Osteoblast (primary cell): Measurements from ENCODE around the gene RANBP1. TPM values are rescaled to one million over a fixed set of nuclear protein-coding genes. Genes with fewer than 3 reads are reported as not detected.
"Not testable (repeated sequence)": the region's sequence is repeated elsewhere in the genome, so short reads cannot be mapped to it uniquely, and the experiment has no call there.

Experiments used
- DNase-seq: peaks from one replicate; pipeline ENCODE4 v3.0.0; 2011; ENCODE audit warnings: low spot score, mixed read lengths; ENCODE audit not compliant: insufficient read length; ENCODE audit errors: missing footprints
- H2AFZ ChIP-seq: 2 replicates; pipeline ENCODE4 v1.6.0; 2011; ENCODE audit warnings: mild to moderate bottlenecking, low read length
- H3K27ac ChIP-seq: 2 replicates; pipeline ENCODE4 v1.5.1; 2011; ENCODE audit warnings: mild to moderate bottlenecking, low read depth, low read length, moderate library complexity
- H3K27me3 ChIP-seq: 2 replicates; pipeline ENCODE4 v1.6.0; 2012; ENCODE audit warnings: mild to moderate bottlenecking, control low read depth, inconsistent platforms, low read length, moderate library complexity; ENCODE audit not compliant: insufficient read depth
- H3K36me3 ChIP-seq: 2 replicates; pipeline ENCODE4 v1.5.1; 2011; ENCODE audit warnings: mild to moderate bottlenecking, low read length, control low read depth, moderate library complexity; ENCODE audit not compliant: insufficient read depth
- H3K4me1 ChIP-seq: 2 replicates; pipeline ENCODE4 v1.5.1; 2011; ENCODE audit warnings: mild to moderate bottlenecking, low read length, control low read depth, moderate library complexity; ENCODE audit not compliant: insufficient read depth
- H3K4me2 ChIP-seq: 2 replicates; pipeline ENCODE4 v1.6.0; 2011; ENCODE audit warnings: mild to moderate bottlenecking, low read length; ENCODE audit not compliant: insufficient read depth
- H3K4me3 ChIP-seq: fragments of 200-600 bp; sonication (generic); 3 replicates; pipeline ENCODE4 v1.5.1; 2012; ENCODE audit warnings: mild to moderate bottlenecking, low read length, inconsistent platforms; ENCODE audit not compliant: insufficient read depth
- H3K79me2 ChIP-seq: 2 replicates; pipeline ENCODE4 v1.6.0; 2012; ENCODE audit warnings: mild to moderate bottlenecking, low read length, control low read depth, inconsistent platforms; ENCODE audit not compliant: insufficient read depth
- H3K9me3 ChIP-seq: 2 replicates; pipeline ENCODE4 v1.5.1; 2011; ENCODE audit warnings: low read depth, low read length, control low read depth
- H4K20me1 ChIP-seq: 2 replicates; pipeline ENCODE4 v1.6.0; 2012; ENCODE audit warnings: mild to moderate bottlenecking, low read length, control low read depth; ENCODE audit not compliant: insufficient read depth
- total RNA-seq: library from RNA; depleted of rRNA; stranded (reverse); fragments of >200 nt; gene quantifications from 2 replicates; pipeline ENCODE4 v1.2.3, GENCODE V29; 2012
- TF ChIP-seq, protein P1 (sequence below): IDR thresholded peaks from 2 replicates; pipeline ENCODE4 v1.5.1; 2011; ENCODE audit warnings: mild to moderate bottlenecking, low read depth, low read length, moderate library complexity; ENCODE audit errors: extremely low read depth

The RANBP1 gene
- total RNA-seq, result 78.4 and 85.8 TPM in 2 replicates

GRCh38 chr22:20115691-20116375 is at the start of gene RANBP1:
Gene RANBP1 (plus strand): TSS chr22:20116104. CDS start chr22:20116185, 81 bp downstream.
- Histone ChIP-seq H3K27me3 (no peaks in the 10 kb centered on the region), H3K27ac (peak within 1 kb of the TSS; percentile 88), H3K36me3 (peaks cover 55% of the 10 kb centered on the region), H3K4me2 (peak within 1 kb of the TSS; percentile 90), H3K79me2 (peaks cover 70% of the 10 kb centered on the region), H3K4me1 (peaks cover 20% of the 10 kb centered on the region), H3K4me3 (peak within 1 kb of the TSS; percentile 99), H4K20me1 (peaks cover 13% of the 10 kb centered on the region), H2AFZ (peak within 1 kb of the TSS; percentile 70), H3K9me3 (no peaks in the 10 kb centered on the region)
- TF ChIP-seq, protein P1, sequence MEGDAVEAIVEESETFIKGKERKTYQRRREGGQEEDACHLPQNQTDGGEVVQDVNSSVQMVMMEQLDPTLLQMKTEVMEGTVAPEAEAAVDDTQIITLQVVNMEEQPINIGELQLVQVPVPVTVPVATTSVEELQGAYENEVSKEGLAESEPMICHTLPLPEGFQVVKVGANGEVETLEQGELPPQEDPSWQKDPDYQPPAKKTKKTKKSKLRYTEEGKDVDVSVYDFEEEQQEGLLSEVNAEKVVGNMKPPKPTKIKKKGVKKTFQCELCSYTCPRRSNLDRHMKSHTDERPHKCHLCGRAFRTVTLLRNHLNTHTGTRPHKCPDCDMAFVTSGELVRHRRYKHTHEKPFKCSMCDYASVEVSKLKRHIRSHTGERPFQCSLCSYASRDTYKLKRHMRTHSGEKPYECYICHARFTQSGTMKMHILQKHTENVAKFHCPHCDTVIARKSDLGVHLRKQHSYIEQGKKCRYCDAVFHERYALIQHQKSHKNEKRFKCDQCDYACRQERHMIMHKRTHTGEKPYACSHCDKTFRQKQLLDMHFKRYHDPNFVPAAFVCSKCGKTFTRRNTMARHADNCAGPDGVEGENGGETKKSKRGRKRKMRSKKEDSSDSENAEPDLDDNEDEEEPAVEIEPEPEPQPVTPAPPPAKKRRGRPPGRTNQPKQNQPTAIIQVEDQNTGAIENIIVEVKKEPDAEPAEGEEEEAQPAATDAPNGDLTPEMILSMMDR, result no peak
- peak; percentile 86 for DNase-seq

GRCh38 chr22:20066617-20067383 is 49.1 kb upstream of the RANBP1 start:
- Histone ChIP-seq H3K4me3 (no peak overlapping the region), H3K27ac (no peak overlapping the region), H4K20me1 (no peaks in the 10 kb centered on the region), H3K36me3 (peaks cover 10% of the 10 kb centered on the region), H3K9me3 (no peaks in the 10 kb centered on the region), H2AFZ (no peak overlapping the region), H3K79me2 (no peaks in the 10 kb centered on the region), H3K4me1 (no peaks in the 10 kb centered on the region), H3K4me2 (no peak overlapping the region), H3K27me3 (no peaks in the 10 kb centered on the region)
- DNase-seq, result peak; percentile 62
- TF ChIP-seq, protein P1, result no peak

- DNase-seq, H3K79me2 ChIP-seq, H3K4me2 ChIP-seq, H3K27ac ChIP-seq, H3K4me1 ChIP-seq, H3K4me3 ChIP-seq, H3K9me3 ChIP-seq, H2AFZ ChIP-seq, H4K20me1 ChIP-seq, H3K27me3 ChIP-seq, H3K36me3 ChIP-seq: not testable (repeated sequence)
Measured at GRCh38 chr22:20067384-20067682, 48.6 kb upstream of the RANBP1 start.

DNA sequence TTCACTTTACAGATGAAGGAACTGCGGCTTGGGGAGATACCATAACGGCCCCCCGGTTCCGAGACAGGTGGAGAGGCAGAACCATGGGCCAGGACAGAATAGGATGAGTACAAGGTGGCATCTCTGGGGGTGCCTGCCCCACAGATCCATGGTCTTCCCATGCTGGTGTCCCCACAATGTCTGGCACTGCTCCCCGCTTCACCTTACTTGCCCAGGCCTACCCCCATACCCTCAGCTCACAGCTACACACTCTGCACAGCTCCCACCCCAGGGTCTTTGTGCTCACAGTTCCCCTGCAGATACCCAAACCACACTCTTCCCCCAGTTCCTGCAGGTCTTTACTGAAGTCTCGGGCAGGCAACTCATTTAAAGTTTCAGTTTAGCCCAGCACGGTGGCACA is 47.3 kb upstream of the RANBP1 start:
- no peak for DNase-seq
- H4K20me1 ChIP-seq, result no peaks in the 10 kb centered on the region
- H3K27me3 ChIP-seq, result no peaks in the 10 kb centered on the region
- no peak overlapping the region for H3K4me3 ChIP-seq
- H3K9me3 ChIP-seq, result no peaks in the 10 kb centered on the region
- no peaks in the 10 kb centered on the region for H3K4me1 ChIP-seq
- H3K27ac ChIP-seq, result no peak overlapping the region
- H3K79me2 ChIP-seq, result no peaks in the 10 kb centered on the region
- no peak overlapping the region for H3K4me2 ChIP-seq
- TF ChIP-seq, protein P1, result no peak
- H2AFZ ChIP-seq, result no peak overlapping the region
- H3K36me3 ChIP-seq, result peaks cover 4% of the 10 kb centered on the region
